ENCODE data around the gene CST9.
A peak's percentile ranks its signal among the peaks of the same experiment; 100 is the strongest.

DNA sequence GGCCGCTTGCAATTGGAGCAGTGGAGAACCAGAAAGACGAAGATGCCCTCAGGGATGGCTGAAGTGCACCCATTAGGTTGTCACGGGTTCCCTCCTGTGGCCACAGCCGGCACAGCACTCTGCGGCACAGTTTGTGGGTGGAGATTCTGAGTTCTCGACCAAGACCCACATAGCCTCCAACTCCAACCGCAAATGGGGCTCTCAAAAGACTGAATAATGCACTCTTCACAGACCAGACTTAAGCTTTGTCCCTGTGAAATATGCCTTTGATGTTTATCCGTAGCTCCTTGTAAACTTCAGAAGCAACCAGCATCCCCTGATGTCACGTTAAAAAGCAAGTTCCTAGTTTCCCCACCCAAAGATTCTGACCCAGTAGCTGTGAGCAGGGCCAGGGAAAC is 934 bp upstream of the CST9 start:
- no peak for TF ChIP-seq EZH2 (IDR thresholded peaks at IDR 0.05; ENCODE audit: borderline replicate concordance)
- TF ChIP-seq, protein P1, sequence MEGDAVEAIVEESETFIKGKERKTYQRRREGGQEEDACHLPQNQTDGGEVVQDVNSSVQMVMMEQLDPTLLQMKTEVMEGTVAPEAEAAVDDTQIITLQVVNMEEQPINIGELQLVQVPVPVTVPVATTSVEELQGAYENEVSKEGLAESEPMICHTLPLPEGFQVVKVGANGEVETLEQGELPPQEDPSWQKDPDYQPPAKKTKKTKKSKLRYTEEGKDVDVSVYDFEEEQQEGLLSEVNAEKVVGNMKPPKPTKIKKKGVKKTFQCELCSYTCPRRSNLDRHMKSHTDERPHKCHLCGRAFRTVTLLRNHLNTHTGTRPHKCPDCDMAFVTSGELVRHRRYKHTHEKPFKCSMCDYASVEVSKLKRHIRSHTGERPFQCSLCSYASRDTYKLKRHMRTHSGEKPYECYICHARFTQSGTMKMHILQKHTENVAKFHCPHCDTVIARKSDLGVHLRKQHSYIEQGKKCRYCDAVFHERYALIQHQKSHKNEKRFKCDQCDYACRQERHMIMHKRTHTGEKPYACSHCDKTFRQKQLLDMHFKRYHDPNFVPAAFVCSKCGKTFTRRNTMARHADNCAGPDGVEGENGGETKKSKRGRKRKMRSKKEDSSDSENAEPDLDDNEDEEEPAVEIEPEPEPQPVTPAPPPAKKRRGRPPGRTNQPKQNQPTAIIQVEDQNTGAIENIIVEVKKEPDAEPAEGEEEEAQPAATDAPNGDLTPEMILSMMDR (IDR thresholded peaks at IDR 0.05; ENCODE audit: poor library complexity) = peak; percentile 93

All from hepatocyte (in vitro differentiated cells).